MV-4-11 (cell line): ENCODE data around the gene MCCC1.
"Not testable (repeated sequence)": the region's sequence is repeated elsewhere in the genome, so short reads cannot be mapped to it uniquely, and the experiment has no call there.

Experiments used
- DNase-seq: peaks from one replicate; lab custom pipeline; 2025; lab: John Stamatoyannopoulos, UW

MCCC1 gene

GRCh38 chr3:183099026-183099837, at the start of gene MCCC1:
TSS of gene MCCC1 (minus strand) at chr3:183099496. CDS start at chr3:183099440, 56 bp downstream.
- peak; percentile 99 for DNase-seq

- DNase-seq: no peak
These were observed 48.8 kb upstream of the MCCC1 start for GRCh38 chr3:183148056-183148455.

- DNase-seq: no peak
These were observed 45.1 kb upstream of the MCCC1 start for GRCh38 chr3:183144363-183144762.

GRCh38 chr3:183142199-183142598, 42.9 kb upstream of the MCCC1 start:
- DNase-seq: no peak

- DNase-seq: no peak
These were observed 35.5 kb upstream of the MCCC1 start for GRCh38 chr3:183134844-183135243.

GRCh38 chr3:183132409-183132808, 33.1 kb upstream of the MCCC1 start:
- no peak for DNase-seq

- no peak for DNase-seq
These were observed 32.4 kb upstream of the MCCC1 start for GRCh38 chr3:183131735-183132134.

- no peak for DNase-seq
These were observed 32.0 kb upstream of the MCCC1 start for GRCh38 chr3:183131186-183131725.

GRCh38 chr3:183129243-183129642, 29.9 kb upstream of the MCCC1 start:
- no peak for DNase-seq

- no peak for DNase-seq
These were observed 29.4 kb upstream of the MCCC1 start for GRCh38 chr3:183128709-183129108.

- DNase-seq: no peak
These were observed 24.6 kb upstream of the MCCC1 start for GRCh38 chr3:183123891-183124290.

GRCh38 chr3:183122257-183122932, 23.1 kb upstream of the MCCC1 start:
- peak; percentile 38 for DNase-seq

- DNase-seq: no peak
These were observed 21.4 kb upstream of the MCCC1 start for GRCh38 chr3:183120538-183121215.

- no peak for DNase-seq
These were observed 17.8 kb upstream of the MCCC1 start for GRCh38 chr3:183117056-183117455.

GRCh38 chr3:183116025-183116614, 16.8 kb upstream of the MCCC1 start:
- no peak for DNase-seq

- peak; percentile 66 for DNase-seq
These were observed 15.3 kb upstream of the MCCC1 start for GRCh38 chr3:183114384-183115178.

GRCh38 chr3:183109847-183110246, 10.6 kb upstream of the MCCC1 start:
- DNase-seq: not testable (repeated sequence)

- no peak for DNase-seq
These were observed 9.2 kb upstream of the MCCC1 start for GRCh38 chr3:183108470-183108869.

GRCh38 chr3:183108001-183108449, 8.7 kb upstream of the MCCC1 start:
- DNase-seq: peak; percentile 67

- not testable (repeated sequence) for DNase-seq
These were observed 8.1 kb upstream of the MCCC1 start for GRCh38 chr3:183107372-183107771.

GRCh38 chr3:183106635-183107034, 7.3 kb upstream of the MCCC1 start:
- DNase-seq: no peak
